SU-DHL-6 (cell line): ENCODE results near the gene LRRTM4.

Source experiments
- H2AFZ ChIP-seq: fragments of 200-600 bp; sonication (generic); 2 replicates; pipeline ENCODE4 v1.6.1; 2014; ENCODE audit warnings: low read depth, mild to moderate bottlenecking, moderate library complexity, mixed read lengths, antibody characterized with exemption, low read length; ENCODE audit not compliant: severe bottlenecking
- H3F3A ChIP-seq: fragments of 200-600 bp; shearing (Covaris generic); 2 replicates; pipeline ENCODE4 v1.6.0; 2016; ENCODE audit warnings: antibody characterized with exemption, mild to moderate bottlenecking; ENCODE audit not compliant: insufficient read depth
- H3K27ac ChIP-seq: fragments of 200-600 bp; sonication (generic); 2 replicates; pipeline ENCODE4 v1.5.1; 2016; ENCODE audit warnings: low read depth, mild to moderate bottlenecking, low read length, moderate library complexity, mixed read lengths
- H3K27me3 ChIP-seq: fragments of 200-600 bp; sonication (generic), shearing (Covaris generic); 2 replicates; pipeline ENCODE4 v1.6.0; 2014; ENCODE audit warnings: mild to moderate bottlenecking, low read length
- H3K36me3 ChIP-seq: fragments of 200-600 bp; sonication (generic); 2 replicates; pipeline ENCODE4 v1.6.1; 2014; ENCODE audit warnings: mild to moderate bottlenecking, low read length, mixed read lengths
- H3K4me2 ChIP-seq: fragments of 300-600, 200-600 bp; shearing (Covaris generic), sonication (generic); 2 replicates; pipeline ENCODE4 v1.6.0; 2014; ENCODE audit warnings: low read length, low read depth, mild to moderate bottlenecking; ENCODE audit not compliant: poor library complexity, severe bottlenecking
- H3K4me3 ChIP-seq: fragments of 200-600 bp; sonication (generic); 2 replicates; pipeline ENCODE4 v1.5.1; 2014; ENCODE audit warnings: antibody characterized with exemption, low read length, mild to moderate bottlenecking, mixed read lengths; ENCODE audit not compliant: insufficient read depth, poor library complexity, severe bottlenecking
- H3K79me2 ChIP-seq: fragments of 200-600 bp; sonication (generic); 2 replicates; pipeline ENCODE4 v1.6.1; 2014; ENCODE audit warnings: mild to moderate bottlenecking, low read length, moderate library complexity; ENCODE audit not compliant: insufficient read depth
- H3K9ac ChIP-seq: fragments of 200-600 bp; sonication (generic); 2 replicates; pipeline ENCODE4 v1.7.0; 2014; ENCODE audit warnings: mild to moderate bottlenecking, low read length
- H3K9me2 ChIP-seq: fragments of 200-600 bp; sonication (generic); replicated peaks from 2 replicates; pipeline ENCODE4 v1.6.1; 2014; ENCODE audit warnings: low read length; ENCODE audit not compliant: insufficient read depth
- H3K9me3 ChIP-seq: fragments of 200-600 bp; sonication (generic); 2 replicates; pipeline ENCODE4 v1.6.1; 2014; ENCODE audit warnings: low read length, mixed read lengths; ENCODE audit not compliant: insufficient read depth
- H4K20me1 ChIP-seq: fragments of 200-600 bp; sonication (generic); 2 replicates; pipeline ENCODE4 v1.6.1; 2014; ENCODE audit warnings: low read depth, mild to moderate bottlenecking, antibody characterized with exemption, low read length, moderate library complexity, mixed read lengths
- CTCF ChIP-seq: fragments of 200-600 bp; sonication (generic); IDR thresholded peaks from one replicate; pipeline ENCODE4 v1.5.1; 2017; ENCODE audit warnings: antibody characterized with exemption, mild to moderate bottlenecking, low read length, moderate library complexity; ENCODE audit not compliant: insufficient read depth, poor library complexity, severe bottlenecking
- EZH2phosphoT487 ChIP-seq: fragments of 200-600 bp; sonication (generic), shearing (Covaris generic); conservative IDR thresholded peaks from 2 replicates; pipeline ENCODE4 v1.6.1; 2018; ENCODE audit warnings: mild to moderate bottlenecking, antibody characterized with exemption, low read length, moderate library complexity, mixed read lengths

LRRTM4 gene

DNA sequence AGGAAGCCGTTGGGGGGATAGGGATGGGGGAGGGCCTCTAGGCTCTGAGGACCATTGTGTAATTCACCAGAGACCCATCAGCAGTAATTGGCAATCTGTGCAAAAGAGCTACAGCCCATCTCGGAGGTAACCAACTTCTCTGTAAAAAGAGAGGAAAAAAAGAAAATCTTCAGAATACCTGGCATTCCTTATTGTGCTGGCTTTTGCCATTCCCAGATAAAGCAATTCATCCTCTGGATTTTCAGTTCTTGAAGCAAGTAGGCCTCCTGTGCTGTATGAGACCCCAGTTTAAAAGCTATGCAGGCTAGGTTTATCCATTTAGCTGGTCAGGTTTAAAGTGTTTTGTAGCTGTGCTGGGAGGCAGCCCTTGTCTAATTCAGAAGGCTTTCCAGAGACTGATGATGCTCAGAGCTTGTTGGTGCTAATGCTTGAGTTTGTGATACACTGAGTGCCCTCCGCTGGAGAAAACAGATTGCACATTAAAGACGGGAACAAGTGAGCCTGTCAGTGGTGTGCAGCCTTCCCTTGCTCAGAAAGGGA, at the start of gene LRRTM4:
LRRTM4 (minus strand) TSS at position 446 of the 540 bp plus-strand sequence.
- no peaks in the 10 kb centered on the region for H3K36me3 ChIP-seq
- H4K20me1 ChIP-seq, result no peaks in the 10 kb centered on the region
- no peaks in the 10 kb centered on the region for H3K79me2 ChIP-seq
- no peaks in the 10 kb centered on the region for H3K9me2 ChIP-seq
- H3K4me3 ChIP-seq, result peak within 1 kb of the TSS; percentile 22
- TF ChIP-seq EZH2phosphoT487 (no peak), CTCF (peak; percentile 23)
- peak within 1 kb of the TSS; percentile 37 for H3K4me2 ChIP-seq
- peak within 1 kb of the TSS; percentile 15; the same call in 1 of the 2 replicates for H3K9ac ChIP-seq
- H3F3A ChIP-seq, result no peaks in the 10 kb centered on the region
- H2AFZ ChIP-seq, result no peak within 1 kb of the TSS
- no peak within 1 kb of the TSS for H3K27ac ChIP-seq
- H3K9me3 ChIP-seq, result no peaks in the 10 kb centered on the region
- no peaks in the 10 kb centered on the region for H3K27me3 ChIP-seq

- H3F3A ChIP-seq, result no peaks in the 10 kb centered on the region
- no peak overlapping the region for H3K4me3 ChIP-seq
- no peak overlapping the region for H3K27ac ChIP-seq
- H2AFZ ChIP-seq, result no peak overlapping the region
- no peak overlapping the region for H3K4me2 ChIP-seq
- no peaks in the 10 kb centered on the region for H3K79me2 ChIP-seq
- no peaks in the 10 kb centered on the region for H3K9me2 ChIP-seq
- H3K36me3 ChIP-seq, result no peaks in the 10 kb centered on the region
- no peaks in the 10 kb centered on the region for H4K20me1 ChIP-seq
- no peak overlapping the region for H3K9ac ChIP-seq
- no peaks in the 10 kb centered on the region for H3K9me3 ChIP-seq
- H3K27me3 ChIP-seq, result no peaks in the 10 kb centered on the region
- TF ChIP-seq CTCF, result no peak
- TF ChIP-seq EZH2phosphoT487, result no peak
Measured at GRCh38 chr2:77571545-77571944, 49.4 kb upstream of the LRRTM4 start.

- Histone ChIP-seq H3K4me2 (no peak overlapping the region), H3K27ac (no peak overlapping the region), H3K4me3 (no peak overlapping the region), H2AFZ (no peak overlapping the region), H3K79me2 (no peaks in the 10 kb centered on the region), H3K27me3 (no peaks in the 10 kb centered on the region), H3K9ac (no peak overlapping the region), H3K9me3 (no peaks in the 10 kb centered on the region), H4K20me1 (no peaks in the 10 kb centered on the region), H3K36me3 (no peaks in the 10 kb centered on the region), H3K9me2 (no peaks in the 10 kb centered on the region), H3F3A (no peaks in the 10 kb centered on the region)
- TF ChIP-seq CTCF, result no peak
- no peak for TF ChIP-seq EZH2phosphoT487
Measured at GRCh38 chr2:77567723-77568122, 45.5 kb upstream of the LRRTM4 start.

DNA sequence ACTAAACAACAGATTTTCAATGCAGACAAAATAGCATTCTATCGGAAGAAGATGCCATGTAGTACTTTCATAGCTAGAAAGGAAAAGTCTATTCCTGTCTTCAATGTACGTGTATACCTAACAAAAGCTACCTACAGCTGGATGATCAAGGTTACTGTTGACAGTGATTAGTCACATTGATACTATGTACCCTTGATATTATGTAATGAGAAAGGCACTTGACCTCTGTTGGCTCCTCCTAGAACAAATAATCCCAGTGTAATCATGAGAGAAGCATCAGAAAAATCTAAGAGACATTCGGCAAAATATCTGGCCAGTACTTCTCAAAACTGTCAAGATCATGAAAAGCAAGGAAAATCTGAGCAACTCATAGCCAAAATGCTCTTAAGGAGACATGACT, 44.4 kb upstream of the LRRTM4 start:
- Histone ChIP-seq H3K36me3 (no peaks in the 10 kb centered on the region), H3K9me3 (no peaks in the 10 kb centered on the region), H3K4me2 (no peak overlapping the region), H3K79me2 (no peaks in the 10 kb centered on the region), H3K9me2 (no peaks in the 10 kb centered on the region), H2AFZ (no peak overlapping the region), H3F3A (no peaks in the 10 kb centered on the region), H3K27me3 (no peaks in the 10 kb centered on the region), H3K4me3 (no peak overlapping the region), H3K27ac (no peak overlapping the region), H4K20me1 (no peaks in the 10 kb centered on the region), H3K9ac (no peak overlapping the region)
- TF ChIP-seq CTCF (no peak), EZH2phosphoT487 (no peak)
